Glomerular endothelial cell (primary cell): ENCODE results near the gene PAQR4. TPM values are rescaled to one million over a fixed set of nuclear protein-coding genes. Genes with fewer than 3 reads are reported as not detected.

Source experiments
- DNase-seq: peaks from one replicate; pipeline ENCODE4 v3.0.0-alpha.2; 2011; ENCODE audit warnings: low read depth, low spot score; ENCODE audit errors: extremely low read depth
- total RNA-seq: library from RNA; depleted of rRNA; stranded (reverse); fragments of >200 nt; gene quantifications from 2 replicates; pipeline ENCODE4 v1.2.3, GENCODE V29; 2015

PAQR4 gene
- total RNA-seq, 1 donor from 2014 or later: 14.9 TPM

- peak; percentile 87 for DNase-seq
Observed at GRCh38 chr16:3003582-3004270, 34.6 kb downstream of the PAQR4 start.

DNA sequence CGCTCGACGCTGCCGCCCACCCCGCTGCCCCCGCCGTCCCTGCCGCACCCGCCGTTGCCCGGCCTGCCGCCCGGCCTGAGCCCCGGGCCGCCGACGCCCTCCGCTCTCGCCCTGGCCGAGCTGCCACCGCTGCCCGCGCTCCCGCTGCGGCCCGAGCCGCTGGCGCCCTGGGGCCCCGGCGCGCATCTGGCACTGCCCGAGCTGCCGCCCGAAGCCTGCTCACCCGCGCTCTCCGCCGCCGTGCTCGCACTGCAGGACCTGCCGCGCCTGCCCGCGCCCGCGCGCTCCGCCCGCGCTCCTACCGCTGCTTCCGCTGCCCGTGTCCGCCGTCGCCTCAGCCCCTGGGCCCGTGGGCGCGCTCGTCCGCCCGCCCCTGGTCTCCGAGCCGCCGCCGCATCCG is 35.2 kb downstream of the PAQR4 start:
- no peak for DNase-seq

DNA sequence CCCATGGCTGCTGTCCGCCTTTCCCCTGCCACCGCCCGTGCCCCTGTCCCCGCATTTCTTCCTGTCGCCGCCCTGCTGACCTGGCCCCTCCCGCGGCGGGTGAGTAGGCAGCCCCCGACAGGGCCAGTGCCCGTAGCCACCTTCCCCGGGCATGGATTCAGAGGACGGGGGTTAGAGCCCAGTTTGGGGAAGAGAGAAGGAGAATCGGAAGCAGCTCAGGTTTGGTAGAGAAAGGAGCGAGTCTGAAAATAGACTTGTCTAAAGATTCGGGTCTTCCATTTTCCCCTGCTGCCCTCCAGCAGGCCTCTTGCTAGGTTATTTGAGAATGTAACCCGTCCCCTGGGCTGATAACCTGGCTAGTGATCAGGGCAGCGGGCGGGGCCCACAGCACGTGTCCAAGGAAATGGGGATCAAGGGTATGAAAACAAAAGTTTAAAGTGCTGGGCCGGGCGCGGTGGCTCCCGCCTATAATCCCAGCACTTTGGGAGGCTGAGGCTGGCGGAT is 35.7 kb downstream of the PAQR4 start:
- no peak for DNase-seq

DNA sequence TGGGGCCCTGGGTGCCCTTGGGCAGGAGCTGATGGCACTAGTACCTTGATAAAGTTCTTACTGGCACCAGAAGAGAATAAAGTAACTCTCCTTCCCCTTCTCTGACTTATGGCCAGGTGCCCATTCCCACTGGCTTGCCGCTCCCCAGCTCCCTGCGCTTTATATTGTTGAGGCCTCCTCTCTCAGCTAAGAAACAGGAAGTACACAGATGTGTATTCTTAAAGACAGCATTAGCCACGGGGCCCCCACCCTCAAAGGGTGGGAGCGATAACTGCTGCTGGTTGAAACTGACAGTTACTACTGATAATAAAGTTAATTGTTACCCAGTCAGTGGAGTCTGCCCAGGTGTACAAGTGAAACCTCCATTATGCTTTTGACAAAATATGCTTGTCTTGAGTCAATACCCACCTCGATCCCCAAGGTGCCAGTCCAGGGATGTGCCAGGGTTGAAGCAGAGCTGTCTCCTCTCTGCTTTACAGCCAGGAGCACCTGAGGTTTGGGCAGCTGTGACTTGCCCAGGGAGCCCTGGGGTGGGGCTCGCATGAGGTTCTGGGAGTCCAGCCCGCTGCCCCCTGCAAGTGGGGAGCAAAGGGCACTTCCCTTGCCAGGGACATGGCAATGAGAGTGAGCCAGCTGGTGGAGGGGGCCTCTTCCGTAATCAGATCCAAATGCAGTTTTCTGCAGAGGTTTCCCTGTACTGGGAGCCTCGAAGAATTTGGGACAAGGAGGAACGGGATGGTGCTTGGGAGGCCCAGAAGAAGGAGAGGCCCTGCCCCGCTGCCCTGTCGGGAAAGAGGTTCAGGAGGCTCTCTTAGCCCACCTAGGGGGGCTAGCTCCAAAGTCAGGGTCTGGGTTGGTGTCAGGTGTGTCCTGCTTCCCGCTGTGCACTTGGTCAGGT is 38.2 kb downstream of the PAQR4 start:
- no peak for DNase-seq

GRCh38 chr16:3007957-3008689 is 39.0 kb downstream of the PAQR4 start:
- no peak for DNase-seq

- DNase-seq: no peak
Observed at GRCh38 chr16:3008690-3009037, 39.5 kb downstream of the PAQR4 start.

- no peak for DNase-seq
Observed at GRCh38 chr16:3009568-3010390, 40.6 kb downstream of the PAQR4 start.

DNA sequence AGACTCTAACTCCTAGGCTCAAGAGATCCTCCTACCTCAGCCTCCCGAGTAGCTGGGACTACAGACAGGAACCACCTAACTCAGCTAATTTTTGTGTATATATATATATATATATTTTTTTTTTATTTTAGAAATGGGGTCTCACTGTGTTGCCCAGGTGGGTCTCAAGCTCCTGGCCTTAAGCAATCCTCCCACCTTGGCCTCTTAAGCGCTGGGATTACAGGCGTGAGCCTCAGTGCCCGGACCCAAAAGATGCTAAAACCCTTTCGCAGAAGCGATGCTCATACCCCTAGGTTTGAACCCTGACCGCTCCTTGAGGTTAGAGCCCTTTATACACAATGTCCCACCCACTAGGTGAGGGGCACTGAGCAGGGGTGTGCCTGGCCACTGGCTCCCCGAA is 41.4 kb downstream of the PAQR4 start:
- no peak for DNase-seq

DNA sequence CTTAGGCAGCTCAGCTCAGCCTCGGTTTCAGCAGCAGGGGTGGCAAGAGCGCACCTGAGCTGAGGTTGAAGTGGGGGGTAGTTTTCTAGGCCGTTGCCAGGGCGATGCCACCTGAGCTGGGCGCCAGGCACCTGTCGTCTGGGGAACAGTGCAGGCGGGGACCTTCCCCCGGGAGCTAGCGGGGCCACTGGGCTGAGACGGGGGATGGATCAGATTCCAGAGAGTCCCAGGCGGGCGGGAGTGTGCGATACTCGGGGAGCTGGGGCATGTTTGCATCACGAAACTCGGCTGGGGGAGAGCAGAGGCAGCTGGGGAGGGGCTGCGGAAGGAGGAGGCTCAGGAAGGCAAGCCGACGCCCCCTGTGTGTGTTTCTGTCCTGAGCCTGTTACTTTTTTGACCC is 43.1 kb downstream of the PAQR4 start:
- no peak for DNase-seq

- DNase-seq: no peak
Observed at GRCh38 chr16:3012828-3013420, 43.8 kb downstream of the PAQR4 start, which contains the start of gene CLDN9. Gene CLDN9 (plus strand): TSS chr16:3012923. CDS start chr16:3013363, 440 bp downstream.

DNA sequence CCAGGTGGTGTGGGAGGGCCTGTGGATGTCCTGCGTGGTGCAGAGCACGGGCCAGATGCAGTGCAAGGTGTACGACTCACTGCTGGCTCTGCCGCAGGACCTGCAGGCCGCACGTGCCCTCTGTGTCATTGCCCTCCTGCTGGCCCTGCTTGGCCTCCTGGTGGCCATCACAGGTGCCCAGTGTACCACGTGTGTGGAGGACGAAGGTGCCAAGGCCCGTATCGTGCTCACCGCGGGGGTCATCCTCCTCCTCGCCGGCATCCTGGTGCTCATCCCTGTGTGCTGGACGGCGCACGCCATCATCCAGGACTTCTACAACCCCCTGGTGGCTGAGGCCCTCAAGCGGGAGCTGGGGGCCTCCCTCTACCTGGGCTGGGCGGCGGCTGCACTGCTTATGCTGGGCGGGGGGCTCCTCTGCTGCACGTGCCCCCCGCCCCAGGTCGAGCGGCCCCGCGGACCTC is 44.4 kb downstream of the PAQR4 start:
- DNase-seq: no peak

DNA sequence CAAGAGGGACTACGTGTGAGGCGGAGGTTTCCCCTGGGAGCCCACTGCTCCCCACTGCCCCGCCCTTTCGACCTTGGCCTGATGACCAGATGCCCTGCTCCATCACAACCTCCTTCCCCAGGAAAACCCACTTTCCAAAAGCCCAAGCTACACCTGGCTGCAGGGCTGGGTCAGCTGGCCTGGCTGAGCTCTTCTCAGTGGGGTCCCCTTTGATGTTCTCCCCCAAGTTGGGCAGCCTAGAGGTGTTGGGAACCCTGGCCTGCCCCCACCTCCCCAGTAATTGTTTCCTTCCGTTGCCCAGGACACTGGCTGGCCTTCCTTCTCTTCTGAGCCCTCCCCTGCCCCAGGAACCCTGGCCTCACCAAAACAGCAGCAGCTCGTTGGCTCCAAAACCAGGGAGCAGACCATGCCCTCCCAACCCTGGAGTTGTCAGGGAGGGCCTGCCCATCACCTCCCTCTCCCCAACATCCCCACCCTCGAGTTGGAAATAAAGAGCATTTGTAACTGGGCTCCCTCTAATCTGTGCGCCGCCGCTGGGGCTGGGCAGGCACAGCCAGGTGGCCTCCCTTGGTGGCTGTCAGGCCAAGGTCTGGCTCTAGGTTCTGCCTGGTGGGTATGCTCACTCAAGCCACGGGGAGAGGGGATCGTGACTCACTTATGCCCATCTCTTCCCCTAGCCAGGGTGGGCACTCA is 45.0 kb downstream of the PAQR4 start:
- no peak for DNase-seq

GRCh38 chr16:3014971-3015370 is 45.8 kb downstream of the PAQR4 start:
- no peak for DNase-seq

DNA sequence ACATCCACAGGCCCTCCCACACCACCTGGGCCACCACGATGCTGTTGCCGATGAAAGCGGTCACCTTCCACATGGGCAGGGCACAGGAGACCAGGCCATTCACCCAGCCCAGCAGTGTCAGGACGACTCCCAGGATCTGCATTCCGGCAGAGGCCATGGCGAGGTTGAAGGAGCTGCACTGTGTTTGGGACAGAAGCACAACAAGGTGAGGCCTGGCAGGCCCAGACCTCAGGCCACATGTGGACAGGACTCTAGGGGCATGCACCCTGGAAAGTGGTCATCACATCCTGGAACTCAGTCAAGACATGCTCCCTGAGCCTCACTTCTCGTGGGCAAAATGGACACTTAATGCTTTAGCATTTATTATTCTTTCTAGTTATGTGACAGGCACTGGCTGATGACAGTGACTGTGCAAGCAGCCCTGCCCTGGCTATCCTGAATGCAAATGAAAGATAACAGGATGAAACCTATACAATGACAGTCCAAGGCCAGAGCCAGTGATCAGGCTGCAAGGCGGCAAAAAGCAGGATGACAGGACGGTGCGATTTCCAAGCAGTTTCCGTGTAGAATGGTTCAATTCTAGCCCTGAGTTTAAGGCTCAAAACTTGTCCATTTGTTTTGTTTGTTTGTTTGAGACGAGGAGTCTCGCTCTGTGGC is 46.8 kb downstream of the PAQR4 start:
- DNase-seq: no peak

- DNase-seq: no peak
Observed at GRCh38 chr16:3017344-3017743, 48.2 kb downstream of the PAQR4 start.

GRCh38 chr16:3017794-3018506 is 48.8 kb downstream of the PAQR4 start, which contains the start of gene CLDN6:
Gene CLDN6 (minus strand): TSS chr16:3018183. CDS start chr16:3016021, 2,162 bp downstream.
- no peak for DNase-seq

DNA sequence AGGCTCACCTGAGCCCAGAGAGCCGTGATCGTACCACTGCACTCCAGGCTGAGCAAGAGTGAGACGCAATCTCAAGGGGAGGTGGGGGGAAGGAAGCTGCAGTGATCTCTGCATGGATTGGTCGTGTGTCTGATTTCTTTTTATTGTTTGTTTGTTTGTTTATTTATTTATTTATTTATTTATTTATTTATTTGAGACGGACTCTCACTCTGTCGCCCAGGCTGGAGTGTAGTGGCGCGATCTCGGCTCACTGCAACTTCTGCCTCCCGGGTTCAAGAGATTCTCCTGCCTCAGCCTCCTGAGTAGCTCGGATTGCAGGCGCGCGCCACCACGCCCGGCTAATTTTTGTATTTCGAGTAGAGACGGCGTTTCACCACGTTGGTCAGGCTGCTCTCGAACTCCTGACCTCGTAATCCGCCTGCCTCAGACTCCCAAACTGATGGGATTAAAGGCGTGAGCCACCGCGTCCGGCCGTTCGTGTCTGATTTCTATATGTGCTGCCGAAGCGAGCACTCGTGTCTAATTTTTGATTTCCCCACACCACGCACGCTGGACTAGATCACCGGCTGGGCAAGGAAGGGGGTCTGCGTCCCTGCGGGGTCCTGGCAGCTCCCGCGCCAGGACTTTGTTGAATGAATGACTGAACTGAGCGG is 50.6 kb downstream of the PAQR4 start:
- DNase-seq: no peak

DNA sequence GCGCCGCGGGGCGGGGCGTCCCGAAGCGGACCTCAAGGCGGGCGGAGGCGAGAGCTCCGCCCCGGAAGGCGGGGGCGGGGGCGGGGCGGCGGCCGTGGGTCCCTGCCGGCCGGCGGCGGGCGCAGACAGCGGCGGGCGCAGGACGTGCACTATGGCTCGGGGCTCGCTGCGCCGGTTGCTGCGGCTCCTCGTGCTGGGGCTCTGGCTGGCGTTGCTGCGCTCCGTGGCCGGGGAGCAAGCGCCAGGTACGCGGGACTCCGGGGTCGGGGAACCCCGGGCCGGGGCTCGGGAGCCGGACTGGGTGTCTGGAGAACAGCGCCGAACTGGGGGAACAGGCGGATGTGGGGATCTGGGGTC is 51.1 kb downstream of the PAQR4 start, which contains the start of gene TNFRSF12A:
TSS of gene TNFRSF12A (plus strand) at position 122 of the 357 bp plus-strand sequence. CDS start at position 152, 30 bp downstream.
- DNase-seq: no peak
